Endothelial cell of umbilical vein (primary cell): Measurements from ENCODE around the gene CDH1. TPM values are rescaled to one million over a fixed set of nuclear protein-coding genes. Genes with fewer than 3 reads are reported as not detected.

Experiments
- BruUV-seq: library from RNA; stranded (reverse); fragments of 400-500 nt; replicated peaks from 2 replicates; lab custom pipeline; 2021; lab: Mats Ljungman, UMichigan
- CTCF ChIA-PET: fragments of 300-600, 350-600 bp; sonication (Branson Sonifier 250); formaldehyde crosslinking; loops from one replicate; lab custom pipeline; 2021; ENCODE audit warnings: antibody characterized with exemption, inconsistent platforms; lab: Charles Lee
- POLR2A ChIA-PET: fragments of 300-600, 350-600 bp; sonication (Branson Sonifier 250); formaldehyde crosslinking; loops from one replicate; lab custom pipeline; 2021; ENCODE audit warnings: antibody characterized with exemption, inconsistent platforms; lab: Charles Lee
- DNase-seq: peaks from one replicate; pipeline ENCODE4 v3.0.0-alpha.2; 2011; ENCODE audit warnings: low read depth, low spot score
- FAIRE-seq: peaks from 2 replicates; lab custom pipeline; 2011; peaks lifted over from hg19 to GRCh38; lab: Jason Lieb, UNC
- H2AFZ ChIP-seq: 2 replicates; pipeline ENCODE4 v1.6.0; 2012; ENCODE audit warnings: low read depth, low read length, control low read depth, inconsistent platforms
- H3K27ac ChIP-seq: 2 replicates; pipeline ENCODE4 v1.5.1; 2011; ENCODE audit warnings: low read depth, mild to moderate bottlenecking, control low read depth, low read length, moderate library complexity; ENCODE audit not compliant: insufficient read depth
- H3K27me3 ChIP-seq, 2 experiments: 2 replicates each; pipeline versions ENCODE4 v1.6.0 to v1.6.1; 2011; ENCODE audit warnings: low read length in 2 of 2, mixed read lengths in 1 of 2; ENCODE audit not compliant: control insufficient read depth in 2 of 2, insufficient read depth in 2 of 2
- H3K36me3 ChIP-seq, 2 experiments: 2 replicates in 1 of 2; 3 replicates in 1 of 2; pipeline ENCODE4 v1.5.1; 2011; ENCODE audit warnings: low read length in 2 of 2, mild to moderate bottlenecking in 1 of 2, moderate library complexity in 1 of 2; ENCODE audit not compliant: control insufficient read depth in 2 of 2, insufficient read depth in 2 of 2; ENCODE audit errors: extremely low read depth in 1 of 2
- H3K4me1 ChIP-seq: 3 replicates; pipeline ENCODE4 v1.5.1; 2011; ENCODE audit warnings: mild to moderate bottlenecking, low read length; ENCODE audit not compliant: control insufficient read depth, insufficient read depth; ENCODE audit errors: extremely low read depth
- H3K4me2 ChIP-seq: 2 replicates; pipeline ENCODE4 v1.6.1; 2011; ENCODE audit warnings: low read length, control low read depth, mixed read lengths; ENCODE audit not compliant: insufficient read depth
- H3K4me3 ChIP-seq, 3 experiments: fragments of 200-600 bp in 1 of 3; sonication (generic), shearing (Covaris generic) in 1 of 3; replicated peaks in 1 of 3; 2 replicates each; pipeline ENCODE4 v1.5.1; 2011 to 2016; ENCODE audit warnings: control low read depth in 3 of 3, low read length in 3 of 3, mild to moderate bottlenecking in 2 of 3, inconsistent platforms in 1 of 3, low read depth in 1 of 3, moderate library complexity in 1 of 3; ENCODE audit not compliant: insufficient read depth in 1 of 3
- H3K79me2 ChIP-seq: 2 replicates; pipeline ENCODE4 v1.6.0; 2012; ENCODE audit warnings: low read length, inconsistent platforms; ENCODE audit not compliant: control insufficient read depth, insufficient read depth
- H3K9ac ChIP-seq: replicated peaks from 2 replicates; pipeline ENCODE3; 2011; ENCODE audit warnings: low read length, control low read depth; ENCODE audit not compliant: insufficient read depth; ENCODE audit errors: extremely low read depth
- H3K9me1 ChIP-seq: replicated peaks from 3 replicates; pipeline ENCODE4 v1.6.0; 2011; ENCODE audit warnings: mild to moderate bottlenecking, low read length; ENCODE audit not compliant: control insufficient read depth, insufficient read depth; ENCODE audit errors: extremely low read depth
- H3K9me3 ChIP-seq: replicated peaks from 2 replicates; pipeline ENCODE4 v1.5.1; 2012; ENCODE audit warnings: low read length, inconsistent platforms; ENCODE audit not compliant: control insufficient read depth, insufficient read depth
- H4K20me1 ChIP-seq: replicated peaks from 2 replicates; pipeline ENCODE3; 2011; ENCODE audit warnings: mild to moderate bottlenecking, low read length; ENCODE audit not compliant: control insufficient read depth, insufficient read depth; ENCODE audit errors: extremely low read depth
- CTCF ChIP-seq, 2 donors: IDR thresholded peaks; 1 replicate in 1 of 2; 2 replicates in 1 of 2; pipeline ENCODE4 v1.5.1; 2011; ENCODE audit warnings: low read length in 2 of 2, mild to moderate bottlenecking in 2 of 2, moderate library complexity in 2 of 2, control low read depth in 1 of 2, inconsistent platforms in 1 of 2, low read depth in 1 of 2; ENCODE audit not compliant: insufficient read depth in 1 of 2; ENCODE audit errors: extremely low read depth in 1 of 2
- EZH2 ChIP-seq: IDR thresholded peaks from 2 replicates; pipeline ENCODE4 v1.6.1; 2012; ENCODE audit warnings: borderline replicate concordance, low read depth, mild to moderate bottlenecking, moderate library complexity, low read length, inconsistent platforms; ENCODE audit not compliant: severe bottlenecking
- FOS ChIP-seq: IDR thresholded peaks from 2 replicates; pipeline ENCODE4 v1.6.1; 2011; ENCODE audit warnings: mild to moderate bottlenecking, low read length, moderate library complexity, borderline replicate concordance; ENCODE audit not compliant: insufficient read depth
- GATA2 ChIP-seq: IDR thresholded peaks from 2 replicates; pipeline ENCODE4 v1.7.0; 2011; ENCODE audit warnings: low read depth, mild to moderate bottlenecking, moderate library complexity, mixed read lengths, low read length; ENCODE audit not compliant: insufficient read length, insufficient read depth
- JUN ChIP-seq: IDR thresholded peaks from 2 replicates; pipeline ENCODE4 v1.6.1; 2011; ENCODE audit warnings: borderline replicate concordance, low read depth; ENCODE audit not compliant: insufficient read length, insufficient read depth
- MAX ChIP-seq: IDR thresholded peaks from 2 replicates; pipeline ENCODE4 v1.6.1; 2011; ENCODE audit not compliant: insufficient read depth, insufficient read length
- MYC ChIP-seq: IDR thresholded peaks from one replicate; pipeline ENCODE4 v1.6.1; 2011; ENCODE audit warnings: mild to moderate bottlenecking, low read depth, low read length
- POLR2A ChIP-seq: IDR thresholded peaks from 2 replicates; pipeline ENCODE4 v1.6.1; 2012; ENCODE audit warnings: low read depth, mild to moderate bottlenecking, control low read depth, low read length
- POLR2AphosphoS5 ChIP-seq: IDR thresholded peaks from 2 replicates; pipeline ENCODE4 v1.6.1; 2012; ENCODE audit warnings: low read depth, mild to moderate bottlenecking, control low read depth, low read length, moderate library complexity; ENCODE audit not compliant: insufficient read depth
- dilution Hi-C: fragments of 300-500 bp; cut with MboI; formaldehyde crosslinking; loops from one replicate; pipeline ENCODE4 v1.15.0; 2019; ENCODE audit warnings: low sequenced_read_pairs; ENCODE audit not compliant: extremely low pct_ligation_motif_present
- intact Hi-C: fragments of 100-400 bp; cut with micrococcal nuclease; formaldehyde crosslinking; loops from one replicate; pipeline ENCODE4 v1.10.0; 2022
- polyA plus RNA-seq, 4 experiments: library from polyadenylated mRNA; depleted of rRNA in 3 of 4; stranded (reverse) in 3 of 4; unstranded in 1 of 4; fragments of >200 nt; gene quantifications; 2 replicates each; pipeline versions ENCODE4 v1.2.1 to v1.2.3, GENCODE V29; 2011 to 2012; ENCODE audit warnings: missing spikeins in 1 of 4
- total RNA-seq: library from RNA; stranded (reverse); gene quantifications from 2 replicates; pipeline ENCODE4 v1.2.3, GENCODE V29; 2021

CDH1 gene
- total and polyA plus RNA-seq, 2 donors (not counting 3 experiments of a cell fraction or from before 2014, with no cell fraction given): 0.28 to 0.69 TPM

- CTCF ChIA-PET: no interaction called here
- dilution Hi-C loops: no loop called here
- Histone ChIP-seq H4K20me1 (no peaks in the 10 kb centered on the region), H2AFZ (no peak overlapping the region), H3K27me3 (no peaks in the 10 kb centered on the region), H3K27ac (no peak overlapping the region), H3K36me3 (no peaks in the 10 kb centered on the region), H3K9me1 (no peaks in the 10 kb centered on the region), H3K4me1 (no peaks in the 10 kb centered on the region), H3K4me3 (no peak overlapping the region), H3K9me3 (no peaks in the 10 kb centered on the region), H3K79me2 (no peaks in the 10 kb centered on the region), H3K9ac (no peak overlapping the region), H3K4me2 (no peak overlapping the region)
- BruUV-seq: no TSS peak
- POLR2A ChIA-PET: no interaction called here
- FAIRE-seq (no peak), DNase-seq (no peak)
- TF ChIP-seq FOS (no peak), CTCF (IDR thresholded peaks at IDR 0.05; ENCODE audit: extremely low read depth in 1 of 2, insufficient read depth in 1 of 2, low read depth in 1 of 2, low read length in 2 of 2) (no peak), POLR2AphosphoS5 (no peak), JUN (no peak), POLR2A (no peak), MAX (no peak), GATA2 (no peak), EZH2 (no peak), MYC (no peak)
- intact Hi-C loops: no loop called here
Measured at GRCh38 chr16:68782198-68783174, 45.4 kb downstream of the CDH1 start.
